ENCODE results near the gene OOSP1.
"Not testable (repeated sequence)": the region's sequence is repeated elsewhere in the genome, so short reads cannot be mapped to it uniquely, and the experiment has no call there.

The OOSP1 gene

GRCh38 chr11:59960502-59961381 lies 22.5 kb downstream of the OOSP1 start:
- no peak for DNase-seq (ENCODE audit: low read depth in 2 of 2)

- DNase-seq (ENCODE audit: low read depth in 2 of 2): no peak
Observed at GRCh38 chr11:59962107-59962482, 23.9 kb downstream of the OOSP1 start.

GRCh38 chr11:59963733-59964132 lies 25.5 kb downstream of the OOSP1 start, which contains the start of gene OOSP4A:
OOSP4A (plus strand) TSS chr11:59964033; CDS start chr11:59964033, 0 bp downstream.
- no peak for DNase-seq (ENCODE audit: low read depth in 2 of 2)

GRCh38 chr11:59965424-59965823 lies 27.2 kb downstream of the OOSP1 start:
- DNase-seq (ENCODE audit: low read depth in 2 of 2): no peak

GRCh38 chr11:59966201-59966600 lies 28.0 kb downstream of the OOSP1 start:
- DNase-seq (ENCODE audit: low read depth in 2 of 2): no peak

GRCh38 chr11:59967677-59968394 lies 29.6 kb downstream of the OOSP1 start:
- no peak for DNase-seq (ENCODE audit: low read depth in 2 of 2)

- no peak for DNase-seq (ENCODE audit: low read depth in 2 of 2)
Observed at GRCh38 chr11:59968395-59968783, 30.2 kb downstream of the OOSP1 start.

- DNase-seq (ENCODE audit: low read depth in 2 of 2): no peak
Observed at GRCh38 chr11:59973097-59973496, 34.9 kb downstream of the OOSP1 start.

GRCh38 chr11:59981106-59981770 lies 43.0 kb downstream of the OOSP1 start:
- no peak for DNase-seq (ENCODE audit: low read depth in 2 of 2)

- not testable (repeated sequence) for DNase-seq (ENCODE audit: low read depth in 2 of 2)
Observed at GRCh38 chr11:59982037-59982436, 43.8 kb downstream of the OOSP1 start.

- no peak for DNase-seq (ENCODE audit: low read depth in 2 of 2)
Observed at GRCh38 chr11:59983212-59983611, 45.0 kb downstream of the OOSP1 start.

GRCh38 chr11:59984368-59984767 lies 46.1 kb downstream of the OOSP1 start:
- DNase-seq (ENCODE audit: low read depth in 2 of 2): no peak

GRCh38 chr11:59990421-59990820 lies 52.2 kb downstream of the OOSP1 start:
- no peak for DNase-seq (ENCODE audit: low read depth in 2 of 2)

- DNase-seq (ENCODE audit: low read depth in 2 of 2): no peak
Observed at GRCh38 chr11:59992425-59992824, 54.2 kb downstream of the OOSP1 start.

- no peak for DNase-seq (ENCODE audit: low read depth in 2 of 2)
Observed at GRCh38 chr11:59997800-59998199, 59.6 kb downstream of the OOSP1 start.

- DNase-seq (ENCODE audit: low read depth in 2 of 2): no peak
Observed at GRCh38 chr11:59999691-60000090, 61.5 kb downstream of the OOSP1 start.

- DNase-seq (ENCODE audit: low read depth in 2 of 2): no peak
Observed at GRCh38 chr11:60003729-60004128, 65.5 kb downstream of the OOSP1 start.

- no peak for DNase-seq (ENCODE audit: low read depth in 2 of 2)
Observed at GRCh38 chr11:60005360-60005759, 67.1 kb downstream of the OOSP1 start.
